CD14-positive monocyte (primary cell): ENCODE measurements around the gene SYNDIG1. TPM values are rescaled to one million over a fixed set of nuclear protein-coding genes. Genes with fewer than 3 reads are reported as not detected.
A peak's percentile ranks its signal among the peaks of the same experiment; 100 is the strongest.

Experiments used
- DNase-seq, 3 donors: peaks; one replicate each; pipeline ENCODE4 v3.0.0-alpha.2; 2011 to 2022
- H2AFZ ChIP-seq: 2 replicates; pipeline ENCODE4 v1.6.0; 2012; ENCODE audit warnings: mild to moderate bottlenecking, low read depth, low read length, inconsistent platforms; ENCODE audit not compliant: insufficient read depth, poor library complexity, severe bottlenecking
- H3K27ac ChIP-seq, 2 donors: 1 replicate in 1 of 2; 2 replicates in 1 of 2; pipeline ENCODE4 v1.5.1; 2012 to 2013; ENCODE audit warnings: low read length in 2 of 2, control low read depth in 1 of 2, inconsistent platforms in 1 of 2, low read depth in 1 of 2, mild to moderate bottlenecking in 1 of 2
- H3K27me3 ChIP-seq, 2 donors: one replicate each; pipeline versions ENCODE4 v1.6.0 to v1.6.1; 2011 to 2013; ENCODE audit warnings: low read length in 2 of 2; ENCODE audit not compliant: control insufficient read depth in 2 of 2, insufficient read depth in 2 of 2
- H3K36me3 ChIP-seq, 2 donors: replicated peaks in 1 of 2; 1 replicate in 1 of 2; 2 replicates in 1 of 2; pipeline versions ENCODE4 v1.5.1 to v1.6.1; 2012 to 2013; ENCODE audit warnings: low read length in 2 of 2, control low read depth in 1 of 2, inconsistent platforms in 1 of 2, mild to moderate bottlenecking in 1 of 2; ENCODE audit not compliant: insufficient read depth in 2 of 2, control insufficient read depth in 1 of 2
- H3K4me1 ChIP-seq, 2 donors: 1 replicate in 1 of 2; 2 replicates in 1 of 2; pipeline versions ENCODE4 v1.5.1 to v1.6.1; 2012 to 2013; ENCODE audit warnings: low read length in 2 of 2, control low read depth in 1 of 2, inconsistent platforms in 1 of 2, mild to moderate bottlenecking in 1 of 2, moderate library complexity in 1 of 2; ENCODE audit not compliant: insufficient read depth in 2 of 2, control insufficient read depth in 1 of 2
- H3K4me2 ChIP-seq: replicated peaks from 2 replicates; pipeline ENCODE3; 2012; ENCODE audit warnings: low read length, moderate library complexity, mild to moderate bottlenecking; ENCODE audit not compliant: poor library complexity, severe bottlenecking; ENCODE audit errors: extremely low read depth
- H3K4me3 ChIP-seq, 3 experiments: fragments of 200-600 bp in 1 of 3; sonication (generic) in 1 of 3; replicated peaks in 1 of 3; 1 replicate in 2 of 3; 2 replicates in 1 of 3; pipeline ENCODE4 v1.5.1; 2011 to 2013; ENCODE audit warnings: low read length in 3 of 3, mild to moderate bottlenecking in 3 of 3, control low read depth in 2 of 3, low read depth in 2 of 3, inconsistent platforms in 1 of 3, moderate library complexity in 1 of 3
- H3K79me2 ChIP-seq: 2 replicates; pipeline ENCODE4 v1.6.0; 2012; ENCODE audit warnings: mild to moderate bottlenecking, control low read depth, inconsistent platforms, low read length, moderate library complexity; ENCODE audit not compliant: insufficient read depth
- H3K9ac ChIP-seq: 2 replicates; pipeline ENCODE4 v1.6.0; 2017; ENCODE audit warnings: low read length, mild to moderate bottlenecking; ENCODE audit not compliant: insufficient read depth, poor library complexity, severe bottlenecking
- H3K9me3 ChIP-seq, 2 donors: replicated peaks in 1 of 2; 1 replicate in 1 of 2; 2 replicates in 1 of 2; pipeline versions ENCODE4 v1.5.1 to v1.6.1; 2012 to 2013; ENCODE audit warnings: low read length in 2 of 2, control low read depth in 1 of 2; ENCODE audit not compliant: control insufficient read depth in 1 of 2, insufficient read depth in 1 of 2
- H4K20me1 ChIP-seq: 2 replicates; pipeline ENCODE4 v1.6.0; 2012; ENCODE audit warnings: mild to moderate bottlenecking, low read length, control low read depth, moderate library complexity; ENCODE audit not compliant: insufficient read depth
- H3K27ac Mint-ChIP-seq, 7 donors: one replicate each; pipeline ENCODE4 v1.8.0; 2020; ENCODE audit warnings: mild to moderate bottlenecking in 7 of 7, mixed read lengths in 7 of 7, moderate library complexity in 6 of 7, inconsistent platforms in 2 of 7
- H3K27me3 Mint-ChIP-seq, 3 donors: one replicate each; pipeline ENCODE4 v1.8.0; 2021 to 2022; ENCODE audit warnings: low read depth in 3 of 3, mild to moderate bottlenecking in 3 of 3, mixed read lengths in 3 of 3, moderate library complexity in 3 of 3, inconsistent platforms in 1 of 3
- H3K36me3 Mint-ChIP-seq, 2 donors: one replicate each; pipeline ENCODE4 v1.8.0; 2020; ENCODE audit warnings: mixed read lengths in 2 of 2, inconsistent platforms in 1 of 2, mild to moderate bottlenecking in 1 of 2
- H3K4me1 Mint-ChIP-seq: one replicate; pipeline ENCODE4 v1.8.0; 2020; ENCODE audit warnings: mild to moderate bottlenecking, mixed read lengths
- H3K4me3 Mint-ChIP-seq, 2 donors: one replicate each; pipeline ENCODE4 v1.8.0; 2020; ENCODE audit warnings: mild to moderate bottlenecking in 2 of 2, mixed read lengths in 2 of 2, moderate library complexity in 1 of 2
- H3K9me3 Mint-ChIP-seq, 7 donors: one replicate each; pipeline ENCODE4 v1.8.0; 2020 to 2022; ENCODE audit warnings: mixed read lengths in 7 of 7, mild to moderate bottlenecking in 6 of 7, moderate library complexity in 6 of 7, inconsistent platforms in 2 of 7
- CTCF ChIP-seq: fragments of 200-600 bp; IDR thresholded peaks from one replicate; pipeline ENCODE4 v1.8.0; 2022; ENCODE audit warnings: antibody characterized with exemption, mild to moderate bottlenecking
- WGBS: methylation state at CpG from one replicate; pipeline ENCODE4 v1.1.5; 2013; ENCODE audit warnings: missing lambda C conversion rate; ENCODE audit not compliant: insufficient coverage; 5-methylcytosine and 5-hydroxymethylcytosine counted together
- intact Hi-C, 2 donors: fragments of 100-400 bp; cut with micrococcal nuclease; formaldehyde crosslinking; loops; one replicate each; pipeline versions ENCODE4 v1.15.0 to v1.15.1; 2023
- polyA plus RNA-seq, 3 donors: library from polyadenylated mRNA; depleted of rRNA in 1 of 3; unstranded in 2 of 3; stranded (reverse) in 1 of 3; fragments of 300-500 nt in 2 of 3; fragments of >200 nt in 1 of 3; fragmentation: Illumina TruSeq in 2 of 3; gene quantifications; 1 replicate in 2 of 3; 2 replicates in 1 of 3; pipeline ENCODE4 v1.2.3, GENCODE V29; 2012 to 2021

Gene SYNDIG1
- polyA plus RNA-seq, 3 donors, result not detected

- no peak overlapping the region for H3K27ac ChIP-seq
- intact Hi-C loops, result no loop called here
- peak overlapping the region in 1 of 2 donors; percentile 22 for H3K4me3 Mint-ChIP-seq
- no peak overlapping the region for H3K27ac Mint-ChIP-seq
- no peaks in the 10 kb centered on the region for H3K4me1 Mint-ChIP-seq
- no peak overlapping the region for H3K9ac ChIP-seq
- no peaks in the 10 kb centered on the region for H3K27me3 ChIP-seq
- 92% methylated on average over 7 of the region's 7 CpGs for WGBS
- no peak for DNase-seq
- no peaks in the 10 kb centered on the region for H4K20me1 ChIP-seq
- peaks cover 0 to 2% (median 0%) of the 10 kb centered on the region in 7 donors for H3K9me3 Mint-ChIP-seq
- no peak overlapping the region for H3K4me2 ChIP-seq
- no peaks in the 10 kb centered on the region for H3K79me2 ChIP-seq
- TF ChIP-seq CTCF, result no peak
- no peak overlapping the region for H3K4me3 ChIP-seq
- no peak overlapping the region for H2AFZ ChIP-seq
- no peaks in the 10 kb centered on the region for H3K36me3 Mint-ChIP-seq
- no peaks in the 10 kb centered on the region for H3K4me1 ChIP-seq
- no peaks in the 10 kb centered on the region for H3K36me3 ChIP-seq
- peaks cover 4 to 6% (median 5%) of the 10 kb centered on the region in 3 donors for H3K27me3 Mint-ChIP-seq
- H3K9me3 ChIP-seq, result no peaks in the 10 kb centered on the region
These were observed 11.7 kb downstream of the SYNDIG1 start for GRCh38 chr20:24481173-24481572.

GRCh38 chr20:24483435-24484080, 14.1 kb downstream of the SYNDIG1 start:
- Mint-ChIP-seq H3K4me1 (no peaks in the 10 kb centered on the region), H3K27me3 (peaks cover 2 to 6% (median 5%) of the 10 kb centered on the region in 3 donors), H3K36me3 (no peaks in the 10 kb centered on the region), H3K9me3 (peaks cover 0 to 2% (median 0%) of the 10 kb centered on the region in 7 donors), H3K27ac (no peak overlapping the region), H3K4me3 (no peak overlapping the region)
- no peaks in the 10 kb centered on the region for H3K27me3 ChIP-seq
- no peaks in the 10 kb centered on the region for H4K20me1 ChIP-seq
- H3K4me2 ChIP-seq, result no peak overlapping the region
- no peak overlapping the region for H3K4me3 ChIP-seq
- H3K27ac ChIP-seq, result no peak overlapping the region
- H3K79me2 ChIP-seq, result no peaks in the 10 kb centered on the region
- intact Hi-C loops, result no loop called here
- no peaks in the 10 kb centered on the region for H3K36me3 ChIP-seq
- no peak overlapping the region for H3K9ac ChIP-seq
- TF ChIP-seq CTCF, result no peak
- no peaks in the 10 kb centered on the region for H3K4me1 ChIP-seq
- H2AFZ ChIP-seq, result no peak overlapping the region
- DNase-seq, result no peak
- no peaks in the 10 kb centered on the region for H3K9me3 ChIP-seq
- 91% methylated on average over 15 of the region's 18 CpGs for WGBS
